ENCODE results near the gene ACTR5.
A peak's percentile ranks its signal among the peaks of the same experiment; 100 is the strongest.

The ACTR5 gene

DNA sequence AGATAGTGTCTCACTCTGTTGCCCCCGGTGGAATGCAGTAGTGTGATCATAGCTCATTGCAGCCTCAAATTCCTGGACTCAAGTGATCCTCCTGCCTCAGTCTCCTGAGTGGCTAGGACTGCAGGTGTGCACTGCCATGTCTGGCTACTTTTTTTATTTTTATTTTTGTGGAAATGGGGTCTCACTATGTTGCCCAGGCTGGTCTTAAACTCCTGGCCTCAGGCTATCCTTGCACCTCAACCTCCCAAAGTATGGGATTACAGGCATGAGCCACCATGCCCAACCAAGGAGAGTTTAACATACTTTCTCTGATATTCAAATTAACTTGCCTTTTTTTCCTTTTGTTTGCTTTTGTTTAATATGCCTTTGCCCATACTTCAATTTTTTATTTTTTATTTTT is 10.4 kb upstream of the ACTR5 start:
- TF ChIP-seq, protein P1, sequence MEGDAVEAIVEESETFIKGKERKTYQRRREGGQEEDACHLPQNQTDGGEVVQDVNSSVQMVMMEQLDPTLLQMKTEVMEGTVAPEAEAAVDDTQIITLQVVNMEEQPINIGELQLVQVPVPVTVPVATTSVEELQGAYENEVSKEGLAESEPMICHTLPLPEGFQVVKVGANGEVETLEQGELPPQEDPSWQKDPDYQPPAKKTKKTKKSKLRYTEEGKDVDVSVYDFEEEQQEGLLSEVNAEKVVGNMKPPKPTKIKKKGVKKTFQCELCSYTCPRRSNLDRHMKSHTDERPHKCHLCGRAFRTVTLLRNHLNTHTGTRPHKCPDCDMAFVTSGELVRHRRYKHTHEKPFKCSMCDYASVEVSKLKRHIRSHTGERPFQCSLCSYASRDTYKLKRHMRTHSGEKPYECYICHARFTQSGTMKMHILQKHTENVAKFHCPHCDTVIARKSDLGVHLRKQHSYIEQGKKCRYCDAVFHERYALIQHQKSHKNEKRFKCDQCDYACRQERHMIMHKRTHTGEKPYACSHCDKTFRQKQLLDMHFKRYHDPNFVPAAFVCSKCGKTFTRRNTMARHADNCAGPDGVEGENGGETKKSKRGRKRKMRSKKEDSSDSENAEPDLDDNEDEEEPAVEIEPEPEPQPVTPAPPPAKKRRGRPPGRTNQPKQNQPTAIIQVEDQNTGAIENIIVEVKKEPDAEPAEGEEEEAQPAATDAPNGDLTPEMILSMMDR (conservative IDR thresholded peaks at IDR 0.05; ENCODE audit: low read depth, low read length) = no peak
- H3K4me3 ChIP-seq (ENCODE audit: low read length) = no peak overlapping the region
- DNase-seq (ENCODE audit: low read depth) = no peak

DNA sequence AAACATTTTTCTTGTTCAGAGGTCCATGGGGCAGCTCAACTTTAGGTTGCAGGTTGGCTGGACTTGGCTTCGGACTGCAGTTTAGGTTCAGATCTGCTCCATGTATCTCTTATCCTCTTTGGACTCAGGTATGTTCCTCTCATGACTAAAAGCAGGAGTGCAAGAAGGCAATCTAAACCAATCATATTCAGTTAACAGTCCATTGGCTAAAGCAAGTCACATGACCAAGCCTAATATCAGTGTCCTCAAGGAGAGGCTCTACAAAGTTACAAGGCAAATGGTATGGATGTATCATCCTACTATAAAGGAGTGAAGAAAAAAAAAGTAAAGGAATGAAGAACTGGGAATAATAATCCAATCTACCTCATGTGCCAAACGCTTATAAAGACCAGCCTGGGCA is 2.5 kb upstream of the ACTR5 start:
- TF ChIP-seq, protein P1 (conservative IDR thresholded peaks at IDR 0.05; ENCODE audit: low read depth, low read length) = no peak
- no peak for DNase-seq (ENCODE audit: low read depth)
- no peak overlapping the region for H3K4me3 ChIP-seq (ENCODE audit: low read length)

DNA sequence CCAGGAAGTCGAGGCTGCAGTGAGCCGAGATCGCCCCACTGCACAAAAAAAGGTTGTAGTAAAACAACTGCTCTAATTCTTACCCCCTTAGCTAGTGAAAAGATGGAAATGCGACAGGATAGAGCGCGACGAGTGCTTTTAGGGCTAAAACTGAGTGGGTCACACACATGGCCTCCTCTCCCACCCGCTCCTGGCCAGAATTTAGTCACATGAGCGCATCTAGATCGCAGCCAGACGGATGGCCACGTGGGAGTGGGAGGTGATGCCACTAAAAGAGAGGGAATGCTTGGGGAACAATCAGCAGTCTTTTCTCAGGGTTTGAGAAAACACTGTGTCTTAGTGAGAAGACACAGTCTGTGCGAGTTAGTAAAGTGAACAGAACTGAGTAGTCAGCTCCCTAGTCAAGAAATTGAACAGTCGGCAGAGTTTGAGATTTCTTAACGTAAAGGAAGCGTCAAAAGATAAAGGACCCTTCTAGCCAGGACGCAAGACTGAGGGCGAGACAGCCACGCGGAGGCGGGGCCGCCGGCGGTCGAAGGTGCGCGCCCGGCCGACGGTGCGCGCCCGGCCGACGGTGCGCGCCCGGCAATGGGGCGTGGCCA is 664 bp upstream of the ACTR5 start:
- H3K4me3 ChIP-seq (ENCODE audit: low read length) = peak overlapping the region; percentile 34
- TF ChIP-seq, protein P1 (conservative IDR thresholded peaks at IDR 0.05; ENCODE audit: low read depth, low read length) = no peak
- DNase-seq (ENCODE audit: low read depth) = no peak

DNA sequence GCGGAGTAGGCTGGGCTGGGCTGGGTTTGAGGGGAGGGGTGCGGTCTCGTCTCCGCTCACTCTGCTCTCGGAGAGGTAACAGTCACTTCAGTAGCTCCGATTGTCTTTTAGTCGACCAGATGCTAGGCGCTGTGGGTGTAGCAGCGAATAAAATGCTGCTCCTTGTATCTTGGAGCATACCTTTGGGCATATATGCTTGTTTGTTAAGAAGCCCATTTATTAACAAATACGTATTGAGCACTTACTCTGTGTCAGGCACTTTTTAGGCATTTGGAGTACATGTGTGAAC is 545 bp downstream of the ACTR5 start:
- peak overlapping the region; percentile 83 for H3K4me3 ChIP-seq (ENCODE audit: low read length)
- TF ChIP-seq, protein P1 (conservative IDR thresholded peaks at IDR 0.05; ENCODE audit: low read depth, low read length) = no peak
- no peak for DNase-seq (ENCODE audit: low read depth)

DNA sequence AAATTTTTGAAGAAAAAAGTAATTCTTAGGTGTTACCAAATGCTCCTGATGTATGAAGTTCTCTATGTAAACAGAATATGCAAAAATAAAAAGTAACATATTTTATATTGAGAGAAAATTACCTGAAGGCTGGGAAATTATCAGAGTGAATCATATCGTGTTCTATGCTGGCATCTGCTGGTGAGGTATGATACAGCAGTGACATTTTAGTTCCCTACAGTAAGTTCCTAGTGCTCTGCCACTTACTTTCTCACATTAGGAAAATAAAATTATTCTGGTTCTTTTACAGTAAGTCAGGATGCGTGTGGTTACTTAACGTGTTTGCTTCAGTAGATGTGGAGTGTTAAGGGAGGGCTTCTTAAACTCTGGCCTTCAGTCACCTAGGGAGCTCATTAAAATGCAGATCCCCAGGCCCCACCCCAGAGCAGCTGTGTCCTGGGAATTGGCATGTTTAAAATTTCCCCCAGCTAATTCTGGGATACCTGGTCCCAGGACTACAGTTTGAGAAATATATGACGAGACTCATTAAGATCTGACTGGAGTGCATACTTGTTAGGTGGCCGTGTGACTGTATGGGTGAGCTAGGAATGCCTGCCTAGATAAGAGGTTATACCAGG is 3.2 kb downstream of the ACTR5 start:
- TF ChIP-seq, protein P1 (conservative IDR thresholded peaks at IDR 0.05; ENCODE audit: low read depth, low read length) = peak; percentile 76
- no peak overlapping the region for H3K4me3 ChIP-seq (ENCODE audit: low read length)
- no peak for DNase-seq (ENCODE audit: low read depth)

DNA sequence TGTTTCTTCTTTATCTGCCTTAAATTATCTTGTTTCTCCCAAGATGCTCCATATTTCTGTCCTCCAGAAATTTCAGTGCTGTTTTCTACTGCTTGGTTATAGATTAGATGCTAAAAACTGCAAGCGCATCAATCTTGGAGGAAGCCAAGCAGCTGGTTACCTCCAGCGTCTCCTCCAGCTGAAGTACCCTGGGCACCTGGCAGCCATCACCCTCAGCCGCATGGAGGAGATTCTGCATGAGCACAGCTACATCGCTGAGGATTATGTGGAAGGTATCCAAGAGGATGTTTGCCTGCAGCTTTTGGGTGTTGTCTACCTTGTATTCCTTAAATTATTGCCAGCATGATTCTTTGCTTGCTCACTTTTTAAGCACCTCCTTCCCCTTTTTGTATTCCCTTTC is 3.8 kb downstream of the ACTR5 start:
- no peak overlapping the region for H3K4me3 ChIP-seq (ENCODE audit: low read length)
- DNase-seq (ENCODE audit: low read depth) = no peak
- TF ChIP-seq, protein P1 (conservative IDR thresholded peaks at IDR 0.05; ENCODE audit: low read depth, low read length) = no peak

DNA sequence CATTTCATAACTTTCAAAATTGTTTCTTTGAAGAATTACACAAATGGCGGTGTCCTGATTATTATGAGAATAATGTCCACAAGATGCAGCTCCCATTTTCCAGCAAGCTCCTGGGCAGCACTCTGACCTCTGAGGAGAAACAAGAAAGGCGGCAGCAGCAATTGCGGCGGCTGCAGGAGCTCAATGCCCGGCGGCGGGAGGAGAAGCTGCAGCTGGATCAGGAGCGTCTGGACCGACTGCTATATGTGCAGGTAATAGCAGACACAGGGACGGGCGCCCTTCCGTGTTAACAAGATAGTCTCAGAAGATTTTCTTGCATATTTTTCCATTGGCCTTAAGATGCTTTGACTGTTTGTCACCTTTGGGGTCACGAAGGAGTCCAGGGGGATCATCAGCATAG is 6.7 kb downstream of the ACTR5 start:
- no peak overlapping the region for H3K4me3 ChIP-seq (ENCODE audit: low read length)
- TF ChIP-seq, protein P1 (conservative IDR thresholded peaks at IDR 0.05; ENCODE audit: low read depth, low read length) = no peak
- no peak for DNase-seq (ENCODE audit: low read depth)

All from retinal pigment epithelial cell (primary cell).